H1 (cell line): ENCODE measurements around the gene DMAC2L. TPM values are rescaled to one million over a fixed set of nuclear protein-coding genes. Genes with fewer than 3 reads are reported as not detected.

Experiments
- ASH2L ChIP-seq: fragments of 200-600, 300-600 bp; sonication (generic); IDR thresholded peaks from one replicate; pipeline ENCODE4 v1.7.1; 2017; ENCODE audit warnings: low read length
- JUN ChIP-seq: IDR thresholded peaks from 2 replicates; pipeline ENCODE4 v1.6.1; 2011; ENCODE audit warnings: low read depth, mild to moderate bottlenecking, improper control_type of control experiment, low read length
- JUND ChIP-seq: IDR thresholded peaks from 2 replicates; pipeline ENCODE4 v1.6.1; 2011; ENCODE audit warnings: mild to moderate bottlenecking, improper control_type of control experiment, low read length
- MAX ChIP-seq: IDR thresholded peaks from 2 replicates; pipeline ENCODE4 v1.6.1; 2012; ENCODE audit warnings: inconsistent platforms
- SRF ChIP-seq: IDR thresholded peaks from 2 replicates; pipeline ENCODE4 v1.6.1; 2011; ENCODE audit warnings: mild to moderate bottlenecking, low read depth, low read length, moderate library complexity
- TEAD4 ChIP-seq: IDR thresholded peaks from 2 replicates; pipeline ENCODE4 v1.6.1; 2012; ENCODE audit warnings: low read depth, low read length, inconsistent platforms, mixed read lengths
- polyA plus RNA-seq, 7 experiments: library from polyadenylated mRNA; depleted of rRNA in 3 of 7; stranded (reverse) in 5 of 7; unstranded in 2 of 7; fragments of >200 nt in 5 of 7; fragments of 200-250 nt in 2 of 7; gene quantifications; 1 replicate in 5 of 7; 2 replicates in 1 of 7; 4 replicates in 1 of 7; pipeline versions ENCODE4 v1.2.1 to v1.2.3, GENCODE V29; 2011 to 2013; ENCODE audit warnings: missing spikeins in 2 of 7, mixed read lengths in 2 of 7
- total RNA-seq: library from RNA; stranded (reverse); fragmentation: NEBNext Ultra II Directional; extraction: Animal tissue kit (Norgen Biotek cat#: 25700); gene quantifications from 2 replicates; pipeline ENCODE4 v1.2.1, GENCODE V29; 2021

Gene DMAC2L
- total and polyA plus RNA-seq, 2 of the 8 experiments (the other 6 are each of a cell fraction or from before 2014, with no cell fraction given): 20.3 to 28.9 TPM

- TF ChIP-seq SRF (peak; percentile 98), JUN (no peak), TEAD4 (peak; percentile 61; the same call in 1 of the 2 replicates), JUND (no peak), MAX (peak; percentile 58; the same call in 1 of the 2 replicates), ASH2L (no peak)
- TF ChIP-seq, all 59 proteins: peak for 10
Observed at GRCh38 chr14:50335389-50335788, 23.3 kb downstream of the DMAC2L start (continued).
